ENCODE measurements around the gene FAM168B. TPM values are rescaled to one million over a fixed set of nuclear protein-coding genes. Genes with fewer than 3 reads are reported as not detected.
A peak's percentile ranks its signal among the peaks of the same experiment; 100 is the strongest.
"Not testable (repeated sequence)": the region's sequence is repeated elsewhere in the genome, so short reads cannot be mapped to it uniquely, and the experiment has no call there.

FAM168B gene
- polyA plus RNA-seq, 3 donors, result 120 to 121 (median 121) TPM

DNA sequence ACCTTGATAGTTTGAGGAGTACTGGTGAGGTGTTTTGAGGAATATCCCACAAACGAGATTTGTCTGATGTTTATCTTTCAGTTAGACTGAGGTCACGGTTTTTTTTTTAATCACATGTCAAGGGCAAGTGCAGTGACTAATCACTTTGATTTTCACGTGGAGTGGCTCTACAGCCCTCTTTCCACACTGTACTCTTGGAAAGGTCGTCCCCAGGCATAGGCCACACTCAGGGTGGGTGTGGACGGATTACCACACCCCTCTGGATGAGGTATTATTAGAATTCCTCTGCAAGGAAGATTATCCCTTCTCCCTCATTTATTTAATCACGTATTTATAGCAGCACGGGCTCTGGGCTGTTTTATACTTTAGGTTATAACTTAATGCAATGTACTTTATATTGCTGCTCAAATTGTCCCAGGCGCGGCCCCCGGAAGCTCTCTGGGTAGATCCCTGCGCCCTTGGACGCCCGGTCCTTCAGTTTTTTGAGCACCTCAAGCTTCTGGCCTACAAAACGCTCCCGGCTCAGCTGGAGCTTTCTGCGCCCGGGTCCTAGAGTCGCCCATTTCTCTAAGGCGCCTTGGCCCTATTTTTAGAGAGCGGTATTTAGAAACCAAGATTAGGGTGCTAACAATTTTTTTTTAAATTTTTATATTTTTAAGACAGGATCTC, 11.4 kb upstream of the FAM168B start:
- no peak for DNase-seq (ENCODE audit: low read depth in 3 of 3, low spot score in 2 of 3)

DNA sequence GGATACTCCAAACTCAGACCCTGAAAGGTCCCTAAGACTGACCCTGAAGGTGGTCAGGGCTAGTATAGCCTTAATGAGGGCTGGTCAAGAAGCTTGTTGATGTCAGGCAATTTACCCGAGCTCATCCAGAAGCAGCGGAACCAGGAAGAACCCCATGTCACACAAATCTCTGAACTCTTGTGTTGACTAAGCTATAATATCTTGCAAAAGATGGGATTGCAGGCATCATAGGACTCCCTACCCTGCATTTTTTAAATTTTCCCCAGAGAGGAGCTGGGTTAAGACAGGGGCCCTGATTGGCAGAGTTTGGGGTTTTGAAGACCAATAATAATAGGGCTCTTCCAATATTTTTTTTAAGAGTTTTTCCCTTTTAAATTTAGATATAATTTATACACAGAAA, 9.9 kb upstream of the FAM168B start:
- DNase-seq (ENCODE audit: low read depth in 3 of 3, low spot score in 2 of 3), result no peak

DNA sequence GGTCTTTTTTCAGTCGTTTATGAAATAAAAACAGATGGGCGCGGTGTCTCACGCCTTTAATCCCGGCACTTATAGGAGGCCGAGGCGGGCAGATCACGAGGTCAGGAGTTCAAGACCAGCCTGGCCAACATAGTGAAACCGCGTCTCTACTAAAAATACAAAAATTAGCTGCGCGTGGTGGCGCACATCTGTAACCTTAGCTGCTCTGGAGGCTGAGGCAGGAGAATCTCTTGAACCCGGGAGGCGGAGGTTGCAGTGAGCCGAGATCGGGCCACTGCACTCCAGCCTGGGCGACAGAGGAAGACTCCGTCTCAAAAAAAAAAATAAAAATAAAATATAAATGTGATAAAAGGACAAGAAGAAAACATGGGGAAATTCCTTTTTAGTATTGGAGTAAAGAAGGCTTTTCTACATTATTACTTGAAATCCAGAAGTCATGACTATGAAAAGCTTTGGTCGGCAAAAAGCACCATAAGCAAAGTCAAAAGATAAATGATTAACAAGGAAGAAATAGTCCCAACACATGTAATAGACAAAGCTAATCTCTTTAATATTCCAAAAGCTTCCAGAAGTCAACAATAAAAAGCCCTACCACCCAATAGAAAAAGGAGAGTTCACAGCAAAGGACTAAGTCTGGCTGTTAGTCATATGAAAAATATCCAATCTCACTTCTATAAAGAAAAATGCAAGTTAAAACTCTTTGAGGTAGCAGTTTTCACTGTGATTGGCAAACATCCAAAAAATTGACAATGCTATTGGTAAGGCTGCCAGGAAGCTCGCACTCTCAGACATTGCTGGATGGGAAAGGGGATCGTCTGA, 1.4 kb upstream of the FAM168B start:
- DNase-seq (ENCODE audit: low read depth in 3 of 3, low spot score in 2 of 3), result no peak

DNA sequence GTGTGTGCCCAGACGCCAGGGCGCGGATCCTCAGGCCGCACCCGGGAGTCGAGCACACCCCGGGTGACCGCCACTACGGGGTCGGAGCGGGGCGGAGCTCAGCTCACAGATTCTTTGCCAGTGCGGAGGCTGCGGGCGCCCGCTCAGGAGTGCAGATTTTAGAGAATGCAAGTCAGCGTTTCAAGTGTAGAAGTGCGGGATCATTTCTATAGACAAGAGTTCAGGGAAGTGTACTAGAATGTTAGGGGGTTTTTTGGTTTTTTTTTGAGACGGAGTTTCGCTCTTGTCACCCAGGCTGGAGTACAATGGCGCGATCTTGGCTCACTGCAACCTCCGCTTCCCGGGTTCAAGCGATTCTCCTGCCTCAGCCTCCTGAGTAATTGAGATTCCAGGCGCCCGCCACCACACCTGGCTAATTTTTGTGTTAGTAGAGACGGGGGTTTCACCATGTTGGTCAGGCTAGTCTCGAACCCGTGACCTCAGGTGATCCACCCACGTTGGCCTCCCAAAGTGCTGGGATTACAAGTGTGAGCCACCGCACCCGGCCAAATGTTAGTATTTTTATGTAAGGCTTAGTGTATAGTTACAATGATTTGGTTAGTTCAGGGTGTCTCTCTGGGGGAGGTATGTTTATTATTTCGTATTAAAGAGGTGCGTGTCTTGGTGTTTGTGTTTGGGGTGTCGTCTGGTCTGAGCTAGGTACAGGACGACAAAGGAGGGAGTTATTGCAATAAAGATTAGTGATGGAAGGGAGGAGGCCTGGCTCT, 619 bp upstream of the FAM168B start:
- no peak for DNase-seq (ENCODE audit: low read depth in 3 of 3, low spot score in 2 of 3)

DNA sequence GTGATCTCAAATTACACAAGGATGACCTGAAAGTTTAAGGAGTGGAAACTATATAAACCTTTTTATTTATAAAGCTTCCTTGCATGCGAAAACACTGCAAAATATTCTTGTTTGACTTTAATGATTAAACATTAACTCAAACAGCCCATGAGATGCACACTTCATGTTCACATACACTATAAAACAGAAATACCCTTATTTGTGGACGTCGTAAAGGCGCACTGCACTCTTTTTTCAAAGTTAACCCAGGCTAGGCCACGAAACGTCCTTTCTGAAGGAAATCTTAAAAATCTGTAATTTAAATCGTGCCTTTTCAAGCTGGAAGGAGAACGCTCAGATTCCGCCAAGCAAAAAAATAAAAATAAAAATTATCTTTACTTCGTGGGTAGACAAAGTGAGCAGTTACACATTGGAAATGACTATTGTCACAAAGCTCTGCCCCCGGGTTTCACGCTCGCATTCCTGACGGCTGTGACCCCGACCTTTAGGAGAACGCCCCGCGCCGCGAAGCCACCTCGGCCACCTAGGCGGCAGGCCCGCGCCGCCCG, 728 bp downstream of the FAM168B start:
- DNase-seq (ENCODE audit: low read depth in 3 of 3, low spot score in 2 of 3), result no peak

DNA sequence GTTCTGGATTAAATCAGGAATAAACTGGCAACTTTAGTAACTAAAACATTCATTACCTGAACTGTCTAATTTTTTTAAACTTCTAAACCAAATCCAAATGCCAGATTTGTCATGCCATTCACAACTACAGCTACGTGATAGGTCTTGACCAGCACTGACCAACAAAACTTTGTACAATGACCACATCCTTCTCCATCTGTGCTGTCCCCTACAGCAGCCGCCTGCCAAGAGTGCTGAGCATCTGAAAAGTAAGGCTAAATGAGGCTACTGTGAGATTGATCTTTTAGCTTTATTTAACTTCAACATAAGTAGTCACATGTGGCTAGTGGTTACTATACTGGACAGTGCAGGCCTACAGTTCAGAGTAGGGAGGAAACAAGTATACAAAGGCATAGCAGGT, 7.6 kb downstream of the FAM168B start:
- no peak for DNase-seq (ENCODE audit: low read depth in 3 of 3, low spot score in 2 of 3)

DNA sequence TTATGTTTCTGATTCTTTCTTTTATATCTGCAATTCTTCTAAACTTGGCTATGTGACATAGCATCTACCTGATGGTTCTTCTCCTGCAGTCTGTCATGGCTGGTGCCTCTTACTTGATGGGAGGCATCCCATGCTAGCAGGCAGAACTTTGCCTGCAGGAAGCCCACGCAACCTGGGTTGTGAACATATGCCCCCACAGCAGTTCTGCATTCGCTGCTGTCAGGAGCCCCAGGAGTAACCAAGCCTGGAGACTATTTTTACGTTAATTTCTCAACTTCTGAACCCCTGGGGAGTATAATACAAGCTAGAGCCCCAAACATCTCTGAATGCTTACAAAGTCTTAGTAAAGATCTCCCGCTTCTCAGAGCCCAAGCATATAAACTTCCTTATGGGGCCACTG, 12.1 kb downstream of the FAM168B start:
- DNase-seq (ENCODE audit: low read depth in 3 of 3, low spot score in 2 of 3), result no peak

DNA sequence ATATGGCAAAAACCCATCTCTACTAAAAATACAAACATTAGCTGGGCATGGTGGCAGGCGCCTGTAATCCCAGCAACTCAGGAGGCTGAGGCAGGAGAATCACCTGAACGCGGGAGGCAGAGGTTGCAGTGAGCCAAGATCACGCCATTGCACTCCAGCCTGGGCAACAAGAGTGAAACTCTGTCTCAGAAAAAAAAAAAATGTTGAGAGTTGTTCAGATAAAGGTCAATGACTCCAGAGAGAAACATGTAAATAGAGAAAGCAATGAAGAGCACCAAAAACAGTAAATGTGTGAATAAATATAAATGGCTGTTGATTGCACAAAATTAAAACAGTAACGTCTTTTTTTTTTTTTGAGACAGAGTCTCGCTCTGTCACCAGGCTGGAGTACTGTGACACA, 13.3 kb downstream of the FAM168B start:
- not testable (repeated sequence) for DNase-seq (ENCODE audit: low read depth in 3 of 3, low spot score in 2 of 3)

DNA sequence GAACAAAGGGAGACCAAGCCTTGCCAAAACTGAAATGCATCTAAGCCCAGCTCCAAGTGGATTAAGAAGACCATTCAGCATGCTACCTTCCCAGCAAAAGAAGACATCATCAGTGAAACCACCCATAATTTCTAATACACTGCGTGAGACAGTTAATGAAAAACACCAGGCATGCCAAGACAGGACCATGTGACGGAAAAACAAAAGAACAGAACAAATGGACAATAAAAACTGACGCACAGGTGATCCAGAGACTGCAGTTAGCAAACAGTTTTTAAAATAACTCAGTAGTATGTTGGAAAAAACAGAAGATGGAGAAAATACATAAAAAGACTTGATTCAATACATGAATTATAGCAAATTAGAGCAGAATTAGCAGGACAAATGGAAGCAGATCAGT, 15.3 kb downstream of the FAM168B start:
- no peak for DNase-seq (ENCODE audit: low read depth in 3 of 3, low spot score in 2 of 3)

DNA sequence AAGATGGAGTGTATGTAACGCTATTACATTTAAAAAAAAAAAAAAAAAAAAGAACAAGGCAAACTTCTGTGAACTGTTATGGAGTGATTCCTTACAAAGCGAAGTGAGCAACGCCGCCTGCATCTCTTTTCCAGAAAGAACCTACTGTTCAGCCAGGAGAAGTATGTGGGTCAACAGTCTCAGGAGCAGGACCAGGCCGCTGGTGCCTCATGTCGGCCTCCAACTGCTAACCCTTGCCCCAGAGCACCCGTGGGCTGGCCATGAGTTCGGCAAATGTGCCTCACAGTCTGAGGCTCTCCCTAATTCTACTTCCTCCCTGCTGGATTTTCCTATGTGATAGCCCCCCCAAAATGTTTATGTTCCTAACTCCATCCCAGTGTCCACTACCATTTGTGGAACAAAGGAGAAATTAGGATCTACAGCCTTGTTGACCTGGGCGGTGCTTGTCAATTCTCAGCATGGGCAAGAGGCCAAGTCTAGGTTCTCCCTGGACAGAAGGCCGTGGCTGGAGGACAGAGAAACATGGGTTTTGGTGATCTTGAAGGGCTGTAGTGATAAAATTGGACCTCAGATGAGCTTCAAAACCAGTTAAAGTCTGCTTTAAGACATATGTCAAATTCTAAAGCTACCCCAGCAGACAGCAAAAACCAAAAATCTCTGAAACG, 15.9 kb downstream of the FAM168B start:
- DNase-seq (ENCODE audit: low read depth in 3 of 3, low spot score in 2 of 3), result no peak

DNA sequence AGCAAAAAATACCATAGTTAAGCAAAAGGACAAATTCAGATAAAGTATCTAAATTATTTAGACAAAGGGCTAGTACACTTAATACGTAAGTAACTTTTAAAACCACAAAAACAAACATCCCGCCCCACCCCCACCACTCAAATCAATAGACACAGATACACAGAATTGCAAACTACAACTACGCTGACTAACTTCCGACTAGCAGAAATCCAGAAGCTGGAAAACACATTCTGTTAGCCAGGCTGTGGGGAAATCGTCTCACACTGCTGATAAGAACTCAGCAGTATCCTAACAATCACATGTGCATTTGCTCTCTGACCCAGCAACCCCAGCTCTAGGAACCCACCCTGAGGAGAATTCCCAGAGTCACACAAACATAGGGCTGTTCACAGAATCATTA, 16.6 kb downstream of the FAM168B start:
- DNase-seq (ENCODE audit: low read depth in 3 of 3, low spot score in 2 of 3), result no peak

DNA sequence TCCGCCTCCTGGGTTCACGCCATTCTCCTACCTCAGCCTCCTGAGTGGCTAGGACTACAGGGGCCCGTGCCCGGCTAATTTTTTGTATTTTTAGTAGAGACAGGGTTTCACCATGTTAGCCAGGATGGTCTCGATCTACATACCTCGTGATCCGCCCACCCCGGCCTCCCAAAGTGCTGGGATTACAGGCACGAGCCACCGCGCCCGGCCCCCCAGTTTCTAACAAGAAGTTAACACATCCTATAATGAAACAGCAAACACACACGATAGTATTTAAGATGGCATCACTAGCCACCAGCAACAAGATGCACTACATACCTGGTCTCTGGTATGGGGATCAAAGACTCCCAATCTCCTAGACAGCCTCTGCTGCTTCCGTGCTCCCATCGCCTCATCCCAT, 17.7 kb downstream of the FAM168B start:
- DNase-seq (ENCODE audit: low read depth in 3 of 3, low spot score in 2 of 3), result not testable (repeated sequence)

DNA sequence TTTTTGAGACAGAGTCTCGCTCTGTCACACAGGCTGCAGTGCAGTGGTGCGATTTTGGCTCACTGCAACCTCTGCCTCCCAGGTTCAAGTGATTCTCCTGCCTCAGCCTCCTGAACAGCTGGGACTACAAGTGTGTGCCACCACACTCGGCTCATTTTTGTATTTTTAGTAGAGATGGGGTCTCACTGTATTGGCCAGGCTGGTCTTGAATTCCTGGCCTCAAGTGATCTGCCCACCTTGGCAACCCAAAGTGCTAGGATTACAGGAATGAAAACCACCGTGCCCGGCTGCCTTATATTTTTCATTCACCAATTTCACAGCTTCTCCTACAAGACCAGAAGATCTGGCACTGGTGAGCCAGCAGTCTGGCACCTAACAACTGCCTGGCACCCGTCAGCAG, 25.1 kb downstream of the FAM168B start:
- DNase-seq (ENCODE audit: low read depth in 3 of 3, low spot score in 2 of 3), result not testable (repeated sequence)

DNA sequence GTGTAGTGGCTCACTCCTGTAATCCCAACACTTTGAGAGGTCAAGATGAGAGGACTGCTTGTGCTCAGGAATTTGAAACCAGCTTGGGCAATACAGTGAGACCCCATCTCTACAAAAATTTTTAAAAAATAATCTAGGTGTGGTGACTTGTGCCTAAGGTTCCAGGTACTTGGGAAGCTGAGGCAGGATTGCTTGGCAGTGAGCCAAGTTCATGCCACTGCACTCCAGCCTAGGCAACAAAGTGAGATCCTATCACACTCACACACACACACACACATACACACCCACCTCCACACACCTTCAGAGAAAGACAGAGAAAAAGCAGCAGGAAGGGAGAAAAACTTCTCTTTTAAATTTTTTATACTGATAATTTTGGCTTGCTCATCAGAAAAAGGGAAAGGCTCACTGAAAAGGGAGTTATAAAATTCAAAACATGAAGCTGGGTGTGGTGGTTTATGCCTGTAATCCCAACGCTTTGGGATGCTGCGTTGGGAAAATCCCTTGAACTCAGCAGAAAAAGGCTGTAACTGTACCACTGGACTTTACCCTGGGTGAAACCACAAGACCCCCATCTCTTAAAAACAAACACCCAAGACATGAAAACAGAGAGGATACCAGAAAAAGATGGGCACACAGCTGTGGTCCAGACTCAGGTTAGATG, 25.7 kb downstream of the FAM168B start:
- DNase-seq (ENCODE audit: low read depth in 3 of 3, low spot score in 2 of 3), result no peak

DNA sequence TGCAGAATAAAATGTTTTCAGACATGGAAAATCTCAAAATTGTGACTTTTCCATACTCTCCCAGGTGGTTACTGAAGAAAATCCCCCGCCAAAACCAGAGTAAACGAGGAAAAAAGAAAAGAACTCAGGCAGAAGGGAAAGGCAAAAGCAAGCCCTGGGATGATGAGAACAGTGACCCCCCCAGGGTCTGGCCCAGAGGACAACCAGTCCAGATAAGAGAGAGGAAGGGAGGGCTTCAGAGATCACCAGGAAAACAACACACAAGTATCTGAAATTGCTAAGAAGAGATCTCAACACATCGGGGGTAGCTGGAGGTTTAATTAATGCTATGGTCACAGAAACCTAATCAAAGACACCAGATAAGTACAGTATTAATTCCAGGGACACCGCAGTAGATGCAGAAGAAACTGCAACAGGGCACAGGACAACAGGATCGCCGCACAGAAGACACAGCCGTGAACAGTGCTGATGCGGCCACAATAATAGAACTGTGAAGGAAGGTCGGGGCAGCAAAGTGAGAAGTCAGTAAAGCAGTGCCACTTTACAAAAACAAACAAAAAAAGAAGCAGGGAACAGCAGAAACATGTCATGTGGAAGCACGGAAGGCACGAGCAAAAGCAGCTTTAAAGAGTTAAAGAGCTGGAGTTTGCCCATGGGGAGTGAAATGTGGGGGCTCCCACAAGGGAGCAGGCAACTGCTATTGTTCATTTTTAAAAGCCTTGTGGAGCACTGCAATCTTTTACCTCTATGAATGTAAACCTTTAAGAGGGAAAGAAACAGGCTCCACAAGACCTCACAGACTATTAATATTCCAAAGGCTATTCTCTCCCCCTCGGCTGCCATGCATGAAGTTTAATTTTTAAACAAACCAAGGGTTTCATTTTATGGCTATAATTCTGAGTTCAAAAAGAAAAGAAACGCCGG, 28.4 kb downstream of the FAM168B start:
- DNase-seq (ENCODE audit: low read depth in 3 of 3, low spot score in 2 of 3), result peak in 1 of 3 donors; percentile 24

DNA sequence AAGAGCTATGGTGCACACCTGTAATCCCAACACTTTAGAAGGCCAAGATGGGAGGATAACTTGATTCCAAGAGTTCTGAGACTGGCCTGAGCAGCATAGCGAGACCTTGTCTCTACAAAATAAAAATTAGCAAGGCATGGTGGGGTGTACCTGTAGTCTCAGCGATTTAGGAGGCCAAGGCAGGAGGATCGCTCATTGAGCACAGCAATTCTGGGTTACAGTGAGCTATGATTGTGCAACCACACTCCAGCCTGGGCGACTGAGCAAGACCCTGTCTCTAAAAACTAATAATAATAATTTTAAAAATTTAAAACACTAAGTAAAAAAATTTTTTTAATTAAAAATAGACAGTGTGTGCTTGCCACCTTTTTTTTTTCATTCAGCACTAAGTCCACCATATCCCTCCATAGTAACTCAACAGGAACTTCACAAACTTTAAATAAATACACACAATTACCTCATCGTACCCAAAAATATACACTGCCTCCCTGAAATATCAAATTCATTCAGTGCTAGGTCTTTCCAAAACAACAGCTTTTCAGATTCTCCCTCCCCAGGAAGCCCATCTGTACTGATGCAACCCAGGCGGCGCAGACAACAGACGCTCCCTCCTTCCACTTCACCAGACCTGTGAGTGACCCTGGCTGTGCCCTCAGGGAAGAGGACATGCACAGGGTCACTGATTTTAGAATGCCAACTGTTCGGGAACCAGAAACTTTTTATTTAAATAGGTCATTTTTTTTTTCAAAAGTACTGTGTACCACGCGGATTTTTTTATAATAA, 29.6 kb downstream of the FAM168B start:
- no peak for DNase-seq (ENCODE audit: low read depth in 3 of 3, low spot score in 2 of 3)

DNA sequence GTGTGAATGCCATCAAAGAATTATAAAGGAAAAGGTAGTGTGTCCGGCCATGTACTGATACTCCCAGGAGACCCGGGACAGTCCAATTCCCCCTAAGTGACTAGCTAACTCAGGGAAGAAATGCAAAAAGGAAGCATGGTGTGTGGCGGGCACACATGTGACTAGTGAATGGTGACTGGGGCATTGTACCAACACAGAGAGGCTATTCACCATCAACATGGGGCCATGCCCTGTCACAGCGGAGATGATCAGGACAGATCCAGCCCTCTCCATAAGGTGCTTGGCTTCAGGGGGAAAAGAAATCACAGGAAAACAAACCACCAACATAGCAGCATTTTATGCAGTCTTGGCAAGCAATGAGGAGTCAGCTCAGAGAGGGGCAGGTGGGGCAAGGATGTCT, 34.3 kb downstream of the FAM168B start:
- DNase-seq (ENCODE audit: low read depth in 3 of 3, low spot score in 2 of 3), result no peak

DNA sequence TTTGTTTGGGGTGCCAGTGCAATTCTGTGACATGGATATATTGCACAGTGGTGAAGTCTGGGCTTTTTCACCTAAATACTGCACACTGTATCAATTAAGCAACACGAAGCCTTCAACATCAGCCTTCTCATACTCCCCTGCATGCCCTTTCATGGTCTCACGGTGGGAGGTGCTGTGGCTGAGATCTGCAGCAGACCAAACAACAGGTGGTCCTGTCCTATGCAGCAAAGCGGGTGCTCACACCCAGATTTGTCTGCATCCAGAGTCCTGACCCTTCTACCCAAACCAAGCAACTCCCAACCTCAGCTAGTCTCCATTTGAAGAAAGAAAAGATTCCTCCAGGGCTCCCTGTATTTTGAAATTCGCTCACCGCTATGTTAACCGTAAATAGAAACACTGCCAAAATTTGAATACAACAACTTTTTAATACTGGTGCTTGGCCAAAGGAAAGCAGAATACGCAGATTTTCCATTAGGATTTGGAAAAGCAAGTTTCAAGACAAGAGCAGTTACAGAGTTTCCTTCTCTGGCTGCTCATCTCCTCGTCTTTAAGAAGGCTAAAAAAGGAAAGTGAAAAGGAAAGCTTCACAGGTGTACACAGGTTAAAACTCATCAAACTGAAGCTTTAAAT, 34.9 kb downstream of the FAM168B start:
- DNase-seq (ENCODE audit: low read depth in 3 of 3, low spot score in 2 of 3), result no peak

Measured in right renal cortex interstitium (tissue), 3 donors.